GM12891 (cell line): Measurements from ENCODE around the gene ATP8A2.

Experiments
- DNase-seq: peaks from one replicate; pipeline ENCODE4 v3.0.0; 2011; ENCODE audit warnings: low spot score; ENCODE audit not compliant: insufficient read length
- FAIRE-seq: peaks from 2 replicates; lab custom pipeline; 2011; peaks lifted over from hg19 to GRCh38; lab: Jason Lieb, UNC
- PAX5 ChIP-seq: IDR thresholded peaks from 2 replicates; pipeline ENCODE4 v1.6.1; 2011; ENCODE audit warnings: low read length, moderate library complexity, mild to moderate bottlenecking; ENCODE audit not compliant: insufficient read depth, severe bottlenecking
- POLR2A ChIP-seq: IDR thresholded peaks from 2 replicates; pipeline ENCODE4 v1.6.1; 2011; ENCODE audit warnings: low read depth, low read length, control low read depth
- POLR2AphosphoS5 ChIP-seq: IDR thresholded peaks from 2 replicates; pipeline ENCODE4 v1.6.1; 2011; ENCODE audit warnings: low read depth, low read length, control low read depth
- POU2F2 ChIP-seq: IDR thresholded peaks from 2 replicates; pipeline ENCODE4 v1.6.1; 2011; ENCODE audit warnings: low read depth, mild to moderate bottlenecking, control low read depth, low read length, moderate library complexity
- SPI1 ChIP-seq: IDR thresholded peaks from 2 replicates; pipeline ENCODE4 v1.6.1; 2011; ENCODE audit warnings: low read depth, low read length, control low read depth
- TAF1 ChIP-seq: IDR thresholded peaks from 2 replicates; pipeline ENCODE4 v1.6.1; 2011; ENCODE audit warnings: low read depth, low read length, control low read depth

Gene ATP8A2

DNA sequence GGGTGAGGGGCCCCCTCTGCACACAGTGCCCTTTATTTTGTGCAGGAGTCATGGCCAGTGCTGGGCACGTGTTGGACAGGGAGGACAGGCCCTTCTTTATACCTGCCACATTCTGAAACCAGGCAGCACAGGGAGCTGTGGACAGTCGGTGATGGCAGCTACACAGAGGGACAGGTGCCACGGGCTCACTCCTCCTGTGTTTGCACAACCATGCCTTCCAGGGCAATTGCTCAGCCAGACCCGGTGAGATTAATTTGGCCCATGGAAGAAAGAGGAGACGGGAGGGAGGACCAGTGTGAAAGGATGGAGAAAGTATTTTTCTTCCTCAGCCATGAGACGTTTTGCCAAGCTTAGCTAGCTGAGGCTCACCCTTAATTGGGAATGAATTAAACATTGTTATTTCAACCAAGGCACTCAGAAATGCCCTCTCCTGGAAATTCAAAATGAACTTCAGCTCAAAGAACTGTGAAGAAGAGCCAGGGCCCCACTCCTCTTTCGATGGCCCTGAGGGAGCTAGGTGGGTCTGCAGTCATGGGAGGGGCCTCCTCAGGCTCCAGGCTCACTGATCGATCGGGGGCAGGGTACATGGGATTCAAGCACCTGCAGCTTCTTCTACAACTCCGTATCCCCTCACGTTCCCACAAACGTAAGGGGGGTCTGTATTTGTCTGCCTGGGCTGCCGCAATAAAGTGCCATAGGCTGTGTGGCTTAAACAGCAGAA, 638.9 kb downstream of the ATP8A2 start:
- TF ChIP-seq POLR2AphosphoS5: no peak
- no peak for TF ChIP-seq PAX5
- TF ChIP-seq SPI1: no peak
- TF ChIP-seq TAF1: no peak
- no peak for TF ChIP-seq POLR2A
- no peak for TF ChIP-seq POU2F2
- FAIRE-seq (no peak), DNase-seq (no peak)

GRCh38 chr13:26011208-26011573, 639.4 kb downstream of the ATP8A2 start:
- no peak for DNase-seq
- FAIRE-seq: no peak
- TF ChIP-seq POU2F2: no peak
- no peak for TF ChIP-seq POLR2AphosphoS5
- TF ChIP-seq PAX5: no peak
- no peak for TF ChIP-seq SPI1
- TF ChIP-seq TAF1: no peak
- TF ChIP-seq POLR2A: no peak

DNA sequence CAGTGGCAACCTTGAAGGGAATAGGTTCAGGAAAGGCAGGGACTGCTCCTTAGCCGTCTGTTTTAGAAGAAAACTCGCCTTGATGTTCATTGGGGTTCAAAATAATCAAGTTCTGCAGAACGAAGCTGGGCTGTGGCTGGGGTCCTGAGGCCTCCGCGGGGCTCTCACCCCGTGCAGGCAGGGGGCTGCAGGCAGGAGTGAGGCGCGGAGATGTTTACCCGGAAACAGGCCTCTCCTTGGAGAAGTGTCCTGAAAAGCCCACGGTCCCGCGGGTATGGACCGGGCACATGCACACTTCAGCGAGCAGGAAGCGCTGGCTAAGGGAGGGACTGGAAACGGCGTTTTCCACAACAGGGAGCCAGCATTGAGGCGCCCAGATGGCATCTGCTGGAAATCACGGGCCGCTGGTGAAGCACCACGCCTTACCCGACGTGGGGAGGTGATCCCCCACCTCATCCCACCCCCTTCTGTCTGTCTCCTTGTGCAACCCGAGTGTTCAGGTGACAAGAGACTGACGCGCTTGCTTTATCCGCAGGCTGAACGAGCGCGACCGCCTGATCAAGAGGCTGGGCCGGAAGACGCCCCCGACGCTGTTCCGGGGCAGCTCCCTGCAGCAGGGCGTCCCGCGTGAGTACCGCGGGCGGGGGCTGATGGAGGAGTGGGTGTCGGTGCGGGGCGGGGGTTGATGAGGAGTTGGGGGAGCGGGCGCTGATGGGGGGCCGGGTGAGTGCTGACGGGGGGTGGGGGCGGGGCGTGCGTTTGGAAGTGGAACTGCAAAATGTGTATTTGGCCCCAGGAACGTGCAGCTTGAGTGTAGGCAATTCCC, 640.4 kb downstream of the ATP8A2 start:
- TF ChIP-seq POU2F2 (no peak), PAX5 (no peak), POLR2A (no peak), TAF1 (no peak), SPI1 (no peak), POLR2AphosphoS5 (no peak)
- DNase-seq (no peak), FAIRE-seq (no peak)

GRCh38 chr13:26012995-26013394, 641.2 kb downstream of the ATP8A2 start:
- DNase-seq (no peak), FAIRE-seq (no peak)
- TF ChIP-seq TAF1 (no peak), POLR2A (no peak), SPI1 (no peak), POU2F2 (no peak), POLR2AphosphoS5 (no peak), PAX5 (no peak)

- TF ChIP-seq POLR2AphosphoS5 (no peak), POLR2A (no peak), PAX5 (no peak), TAF1 (no peak), POU2F2 (no peak), SPI1 (no peak)
- FAIRE-seq (no peak), DNase-seq (no peak)
These were observed 643.7 kb downstream of the ATP8A2 start for GRCh38 chr13:26015271-26016125.

DNA sequence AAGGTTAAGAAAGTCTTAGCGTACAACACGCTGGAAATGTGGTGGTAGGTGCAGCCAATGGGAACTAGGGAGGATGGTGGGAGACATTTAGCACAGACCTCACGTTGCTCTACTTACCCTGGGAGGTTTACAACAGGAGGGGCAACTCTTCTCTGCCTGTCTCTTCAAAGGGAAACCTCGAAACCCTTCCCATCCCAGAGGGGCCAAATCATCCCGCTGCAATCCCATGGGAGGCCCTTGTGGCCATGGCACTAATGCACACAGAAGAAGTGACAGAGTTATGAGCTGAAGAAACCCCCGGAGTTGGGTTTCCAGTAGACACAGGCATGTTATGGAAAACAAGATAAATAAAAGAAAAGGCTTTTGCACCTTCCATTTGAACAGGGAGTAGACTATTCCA, 644.4 kb downstream of the ATP8A2 start:
- TF ChIP-seq SPI1: no peak
- no peak for TF ChIP-seq TAF1
- no peak for TF ChIP-seq PAX5
- no peak for TF ChIP-seq POLR2A
- no peak for TF ChIP-seq POU2F2
- no peak for TF ChIP-seq POLR2AphosphoS5
- no peak for FAIRE-seq
- no peak for DNase-seq

- no peak for TF ChIP-seq SPI1
- no peak for TF ChIP-seq TAF1
- TF ChIP-seq PAX5: no peak
- TF ChIP-seq POLR2AphosphoS5: no peak
- no peak for TF ChIP-seq POLR2A
These were observed 645.6 kb downstream of the ATP8A2 start for GRCh38 chr13:26017196-26017921.

DNA sequence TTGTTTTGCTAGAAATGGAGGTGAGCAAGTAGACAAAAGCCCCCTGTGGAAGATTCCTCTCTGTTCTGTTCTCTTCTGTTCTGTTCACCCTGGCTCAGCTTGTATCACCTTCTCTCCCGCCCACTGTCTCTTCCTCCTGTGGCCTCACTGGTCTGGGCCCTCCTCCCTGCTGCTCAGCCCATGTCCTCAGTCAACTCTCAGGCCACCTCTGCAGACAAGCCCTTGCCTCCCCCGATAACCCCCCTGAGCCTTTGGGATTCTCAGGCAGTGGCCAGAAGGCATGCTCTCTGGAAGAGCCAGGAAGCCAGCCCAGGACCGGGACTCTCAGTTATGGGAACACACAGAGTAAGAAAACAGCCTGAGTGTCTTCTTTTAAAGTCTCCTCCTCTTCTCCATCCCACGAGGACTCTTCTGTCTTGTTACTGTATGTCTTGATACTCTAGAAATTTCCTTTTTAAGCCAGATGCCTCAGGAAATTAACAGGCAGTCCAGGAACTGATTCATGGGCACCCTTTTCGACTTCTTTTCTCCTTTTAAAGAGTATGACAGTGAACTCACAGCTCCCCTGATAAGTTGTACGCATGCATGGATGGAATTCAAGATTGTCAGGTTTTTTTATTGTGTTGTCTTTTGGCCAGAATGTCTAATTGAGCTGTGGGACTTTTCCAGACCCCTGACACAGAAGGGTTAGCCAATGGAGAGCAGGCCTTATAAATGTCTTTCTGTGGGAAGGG, 646.3 kb downstream of the ATP8A2 start:
- DNase-seq (no peak), FAIRE-seq (no peak)
- TF ChIP-seq TAF1: no peak
- no peak for TF ChIP-seq PAX5
- TF ChIP-seq POU2F2: no peak
- TF ChIP-seq POLR2A: no peak
- TF ChIP-seq SPI1: no peak
- TF ChIP-seq POLR2AphosphoS5: no peak

More at GRCh38 chr13:26017196-26017921, 645.6 kb downstream of the ATP8A2 start:
- FAIRE-seq (no peak), DNase-seq (no peak)
